IMR-90 (cell line): ENCODE measurements around the gene QKI. TPM values are rescaled to one million over a fixed set of nuclear protein-coding genes. Genes with fewer than 3 reads are reported as not detected.

Source experiments
- ATAC-seq: fragments of 200-7000 bp; cut with Tn5 transposase; 2 replicates; pipeline ENCODE4 v1.9.1; 2020; ENCODE audit warnings: low read depth, mild to moderate bottlenecking, moderate library complexity
- BruUV-seq: library from RNA; stranded (reverse); fragments of 400-500 nt; replicated peaks from 2 replicates; lab custom pipeline; 2021; lab: Mats Ljungman, UMichigan
- CTCF ChIA-PET: fragments of 300-600 bp; formaldehyde crosslinking; extraction: SDS; loops from one replicate; lab custom pipeline; 2021; ENCODE audit warnings: antibody characterized with exemption; lab: Yijun Ruan, JAX
- POLR2A ChIA-PET: fragments of 300-600 bp; sonication (Branson Sonifier 250); formaldehyde crosslinking; loops from one replicate; lab custom pipeline; 2022; ENCODE audit warnings: antibody characterized with exemption; ENCODE audit not compliant: unreplicated experiment; lab: Charles Lee
- DNase-seq: peaks from one replicate; pipeline ENCODE4 v3.0.0; 2013
- H2AFZ ChIP-seq: replicated peaks from 2 replicates; pipeline ENCODE3; 2013; ENCODE audit warnings: low read length, mild to moderate bottlenecking; ENCODE audit not compliant: poor library complexity
- H2AK5ac ChIP-seq: 2 replicates; pipeline ENCODE4 v1.6.1; 2013; ENCODE audit warnings: low read depth, low read length, inconsistent platforms
- H2AK9ac ChIP-seq: replicated peaks from 2 replicates; pipeline ENCODE3; 2013; ENCODE audit warnings: mild to moderate bottlenecking, low read depth, low read length, moderate library complexity; ENCODE audit not compliant: poor library complexity
- H2BK120ac ChIP-seq: 2 replicates; pipeline ENCODE4 v1.6.1; 2013; ENCODE audit warnings: low read depth, low read length, inconsistent platforms
- H2BK15ac ChIP-seq: 3 replicates; pipeline ENCODE4 v1.6.1; 2013; ENCODE audit warnings: low read depth, low read length, inconsistent platforms
- H2BK20ac ChIP-seq: 2 replicates; pipeline ENCODE4 v1.6.1; 2013; ENCODE audit warnings: low read depth, mild to moderate bottlenecking, inconsistent platforms, low read length, moderate library complexity
- H2BK5ac ChIP-seq: 2 replicates; pipeline ENCODE4 v1.6.1; 2013; ENCODE audit warnings: mild to moderate bottlenecking, low read depth, low read length, inconsistent platforms; ENCODE audit not compliant: poor library complexity, severe bottlenecking
- H3K14ac ChIP-seq: replicated peaks from 2 replicates; pipeline ENCODE4 v1.6.1; 2013; ENCODE audit warnings: low read depth, low read length, inconsistent platforms
- H3K18ac ChIP-seq: 2 replicates; pipeline ENCODE4 v1.6.1; 2013; ENCODE audit warnings: low read depth, low read length, control low read depth
- H3K23ac ChIP-seq: 2 replicates; pipeline ENCODE4 v1.6.1; 2013; ENCODE audit warnings: low read depth, low read length, inconsistent platforms
- H3K27ac ChIP-seq: 2 replicates; pipeline ENCODE4 v1.5.1; 2013; ENCODE audit warnings: mild to moderate bottlenecking, control low read depth, low read length; ENCODE audit not compliant: insufficient read depth
- H3K27me3 ChIP-seq: 2 replicates; pipeline ENCODE4 v1.6.1; 2013; ENCODE audit warnings: low read length; ENCODE audit not compliant: control insufficient read depth, insufficient read depth
- H3K36me3 ChIP-seq: 2 replicates; pipeline ENCODE4 v1.6.1; 2013; ENCODE audit warnings: low read length, mixed read lengths; ENCODE audit not compliant: control insufficient read depth, insufficient read depth
- H3K4ac ChIP-seq: 2 replicates; pipeline ENCODE4 v1.6.1; 2013; ENCODE audit warnings: low read depth, low read length, inconsistent platforms
- H3K4me1 ChIP-seq: 2 replicates; pipeline ENCODE4 v1.6.1; 2013; ENCODE audit warnings: low read length, mixed read lengths; ENCODE audit not compliant: control insufficient read depth, insufficient read depth
- H3K4me2 ChIP-seq: 2 replicates; pipeline ENCODE4 v1.6.1; 2013; ENCODE audit warnings: low read depth, mild to moderate bottlenecking, control low read depth, low read length, moderate library complexity
- H3K4me3 ChIP-seq: 2 replicates; pipeline ENCODE4 v1.5.1; 2013; ENCODE audit warnings: low read depth, mild to moderate bottlenecking, control low read depth, low read length, moderate library complexity; ENCODE audit not compliant: insufficient read depth
- H3K56ac ChIP-seq: 2 replicates; pipeline ENCODE4 v1.6.1; 2013; ENCODE audit warnings: low read length, inconsistent platforms; ENCODE audit not compliant: insufficient read depth; ENCODE audit errors: extremely low read depth
- H3K79me1 ChIP-seq, 2 experiments: 2 replicates each; pipeline ENCODE4 v1.6.1; 2013; ENCODE audit warnings: low read length in 2 of 2, inconsistent platforms in 1 of 2, low read depth in 1 of 2
- H3K9ac ChIP-seq: 2 replicates; pipeline ENCODE4 v1.6.1; 2013; ENCODE audit warnings: low read depth, low read length, control low read depth
- H3K9me1 ChIP-seq: 2 replicates; pipeline ENCODE4 v1.6.1; 2013; ENCODE audit warnings: low read length, inconsistent platforms; ENCODE audit not compliant: insufficient read depth
- H3K9me3 ChIP-seq: 2 replicates; pipeline ENCODE4 v1.6.1; 2013; ENCODE audit warnings: low read length; ENCODE audit not compliant: control insufficient read depth, insufficient read depth
- H4K20me1 ChIP-seq: 2 replicates; pipeline ENCODE4 v1.6.1; 2013; ENCODE audit warnings: low read length, inconsistent platforms; ENCODE audit not compliant: insufficient read depth
- H4K5ac ChIP-seq: 2 replicates; pipeline ENCODE4 v1.6.1; 2013; ENCODE audit warnings: mild to moderate bottlenecking, low read depth, low read length, control low read depth
- H4K8ac ChIP-seq, 2 experiments: 2 replicates each; pipeline ENCODE4 v1.6.1; 2013; ENCODE audit warnings: low read depth in 2 of 2, low read length in 2 of 2, control low read depth in 1 of 2, inconsistent platforms in 1 of 2
- H4K91ac ChIP-seq: 2 replicates; pipeline ENCODE4 v1.6.1; 2013; ENCODE audit warnings: low read depth, low read length, inconsistent platforms; ENCODE audit not compliant: insufficient read depth
- CEBPB ChIP-seq: IDR thresholded peaks from 2 replicates; pipeline ENCODE4 v1.6.1; 2012; ENCODE audit warnings: low read depth, low read length, improper control_type of control experiment
- MAFK ChIP-seq: IDR thresholded peaks from 2 replicates; pipeline ENCODE4 v1.6.1; 2012; ENCODE audit warnings: low read depth, low read length, improper control_type of control experiment
- MAZ ChIP-seq: IDR thresholded peaks from 2 replicates; pipeline ENCODE4 v1.6.1; 2012; ENCODE audit warnings: low read depth, mild to moderate bottlenecking, low read length, improper control_type of control experiment, moderate library complexity, borderline replicate concordance
- MXI1 ChIP-seq: IDR thresholded peaks from 2 replicates; pipeline ENCODE4 v1.6.1; 2012; ENCODE audit warnings: low read depth, mild to moderate bottlenecking, low read length, moderate library complexity, borderline replicate concordance
- RAD21 ChIP-seq: IDR thresholded peaks from 2 replicates; pipeline ENCODE4 v1.6.1; 2012; ENCODE audit warnings: low read length, improper control_type of control experiment
- SMC3 ChIP-seq: fragments of 150-350 bp; IDR thresholded peaks from 2 replicates; pipeline ENCODE4 v1.6.1; 2016; ENCODE audit warnings: low read depth, mild to moderate bottlenecking, antibody characterized with exemption, low read length, moderate library complexity
- dilution Hi-C: fragments of 300-500 bp; cut with HindIII; formaldehyde crosslinking; loops from one replicate; pipeline ENCODE4 v1.14.3; 2018; ENCODE audit warnings: low sequenced_read_pairs; ENCODE audit not compliant: unreplicated experiment
- in situ Hi-C: fragments of 300-500 bp; cut with MboI; formaldehyde crosslinking; loops from 3 replicates; pipeline ENCODE4 v1.14.3; 2019; ENCODE audit warnings: low sequenced_read_pairs, inconsistent platforms, mixed read lengths
- intact Hi-C: fragments of 100-400 bp; cut with micrococcal nuclease; formaldehyde crosslinking; loops from 2 replicates; pipeline ENCODE4 v1.10.0; 2022
- polyA plus RNA-seq, 3 experiments: library from polyadenylated mRNA; depleted of rRNA; stranded (reverse); fragments of >200 nt; gene quantifications; 2 replicates each; pipeline ENCODE4 v1.2.3, GENCODE V29; 2012; ENCODE audit warnings: low replicate concordance in 1 of 3
- total RNA-seq: library from RNA; depleted of rRNA; stranded (reverse); fragments of >200 nt; gene quantifications from 2 replicates; pipeline ENCODE4 v1.2.3, GENCODE V29; 2012
- TF ChIP-seq, protein P1 (sequence below): fragments of 150-350 bp; IDR thresholded peaks from 2 replicates; pipeline ENCODE4 v1.6.1; 2016; ENCODE audit warnings: low read depth, mild to moderate bottlenecking, low read length, moderate library complexity, borderline replicate concordance
- TF ChIP-seq, protein P2 (sequence below): conservative IDR thresholded peaks from 2 replicates; pipeline ENCODE4 v1.5.1; 2012; ENCODE audit warnings: mild to moderate bottlenecking, low read depth, low read length, improper control_type of control experiment

QKI gene
- total and polyA plus RNA-seq, 2 of the 4 experiments (the other 2 are of a cell fraction), result 112 to 232 TPM

DNA sequence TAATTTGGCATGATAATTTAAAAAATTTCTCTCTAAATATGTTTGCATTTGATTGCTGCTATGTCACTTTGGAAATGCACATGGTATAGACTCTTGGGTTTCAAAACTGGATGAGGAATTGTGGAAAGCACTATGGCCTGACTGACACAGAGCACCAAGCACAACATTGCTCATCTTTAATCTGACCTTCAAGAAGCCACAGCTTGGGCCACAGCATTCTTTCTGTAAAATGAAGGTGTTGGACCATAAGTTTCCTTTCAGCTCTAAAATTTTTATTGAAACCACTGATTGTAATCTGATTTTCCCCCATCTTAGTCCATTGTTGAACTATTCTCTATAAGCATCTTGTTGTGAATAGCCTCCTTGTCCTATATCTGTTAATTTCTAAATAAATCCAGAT, 41.0 kb downstream of the QKI start:
- Histone ChIP-seq H2AK5ac (no peak overlapping the region), H4K91ac (no peak overlapping the region), H2AFZ (no peak overlapping the region), H2BK20ac (no peak overlapping the region), H2BK120ac (no peak overlapping the region), H3K9ac (no peak overlapping the region), H3K4me2 (no peak overlapping the region), H3K4me1 (peaks cover 13% of the 10 kb centered on the region), H2BK15ac (no peak overlapping the region), H3K79me1 (peaks cover 18 to 54% of the 10 kb centered on the region in 2 experiments), H3K18ac (no peak overlapping the region), H3K27me3 (no peaks in the 10 kb centered on the region), H3K4ac (no peak overlapping the region), H3K4me3 (no peak overlapping the region), H4K20me1 (peaks cover 73% of the 10 kb centered on the region), H3K9me3 (no peaks in the 10 kb centered on the region; the same call in 1 of the 2 replicates), H3K36me3 (peaks cover 1% of the 10 kb centered on the region; the same call in 1 of the 2 replicates), H2AK9ac (no peak overlapping the region), H2BK5ac (no peak overlapping the region), H3K23ac (no peak overlapping the region), H3K56ac (no peak overlapping the region), H3K14ac (no peak overlapping the region), H3K9me1 (peaks cover 10% of the 10 kb centered on the region), H3K27ac (no peak overlapping the region), H4K8ac (no peak overlapping the region), H4K5ac (no peak overlapping the region)
- dilution Hi-C loops, result no loop called here
- ChIA-PET POLR2A (no interaction called here), CTCF (interaction anchor here (0.6 kb wide), 1 partner anchor 99 kb away, joined by 4 read pairs; no protein-coding TSS in a partner anchor)
- TF ChIP-seq, protein P1, sequence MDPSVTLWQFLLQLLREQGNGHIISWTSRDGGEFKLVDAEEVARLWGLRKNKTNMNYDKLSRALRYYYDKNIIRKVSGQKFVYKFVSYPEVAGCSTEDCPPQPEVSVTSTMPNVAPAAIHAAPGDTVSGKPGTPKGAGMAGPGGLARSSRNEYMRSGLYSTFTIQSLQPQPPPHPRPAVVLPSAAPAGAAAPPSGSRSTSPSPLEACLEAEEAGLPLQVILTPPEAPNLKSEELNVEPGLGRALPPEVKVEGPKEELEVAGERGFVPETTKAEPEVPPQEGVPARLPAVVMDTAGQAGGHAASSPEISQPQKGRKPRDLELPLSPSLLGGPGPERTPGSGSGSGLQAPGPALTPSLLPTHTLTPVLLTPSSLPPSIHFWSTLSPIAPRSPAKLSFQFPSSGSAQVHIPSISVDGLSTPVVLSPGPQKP, result no peak
- no peak for TF ChIP-seq MXI1
- TF ChIP-seq SMC3, result no peak
- TF ChIP-seq, protein P2, sequence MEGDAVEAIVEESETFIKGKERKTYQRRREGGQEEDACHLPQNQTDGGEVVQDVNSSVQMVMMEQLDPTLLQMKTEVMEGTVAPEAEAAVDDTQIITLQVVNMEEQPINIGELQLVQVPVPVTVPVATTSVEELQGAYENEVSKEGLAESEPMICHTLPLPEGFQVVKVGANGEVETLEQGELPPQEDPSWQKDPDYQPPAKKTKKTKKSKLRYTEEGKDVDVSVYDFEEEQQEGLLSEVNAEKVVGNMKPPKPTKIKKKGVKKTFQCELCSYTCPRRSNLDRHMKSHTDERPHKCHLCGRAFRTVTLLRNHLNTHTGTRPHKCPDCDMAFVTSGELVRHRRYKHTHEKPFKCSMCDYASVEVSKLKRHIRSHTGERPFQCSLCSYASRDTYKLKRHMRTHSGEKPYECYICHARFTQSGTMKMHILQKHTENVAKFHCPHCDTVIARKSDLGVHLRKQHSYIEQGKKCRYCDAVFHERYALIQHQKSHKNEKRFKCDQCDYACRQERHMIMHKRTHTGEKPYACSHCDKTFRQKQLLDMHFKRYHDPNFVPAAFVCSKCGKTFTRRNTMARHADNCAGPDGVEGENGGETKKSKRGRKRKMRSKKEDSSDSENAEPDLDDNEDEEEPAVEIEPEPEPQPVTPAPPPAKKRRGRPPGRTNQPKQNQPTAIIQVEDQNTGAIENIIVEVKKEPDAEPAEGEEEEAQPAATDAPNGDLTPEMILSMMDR, result no peak
- no peak for TF ChIP-seq CEBPB
- TF ChIP-seq MAZ, result no peak
- no peak for TF ChIP-seq MAFK
- no peak for TF ChIP-seq RAD21
- in situ Hi-C loops, result no loop called here
- no TSS peak for BruUV-seq
- intact Hi-C loops, result loop anchor here (5.0 kb wide), 1 partner anchor 77 kb away; no protein-coding TSS in a partner anchor
- ATAC-seq (no peak), DNase-seq (peak; percentile 28)
